ENCODE results near the gene SEMA6D.

DNA sequence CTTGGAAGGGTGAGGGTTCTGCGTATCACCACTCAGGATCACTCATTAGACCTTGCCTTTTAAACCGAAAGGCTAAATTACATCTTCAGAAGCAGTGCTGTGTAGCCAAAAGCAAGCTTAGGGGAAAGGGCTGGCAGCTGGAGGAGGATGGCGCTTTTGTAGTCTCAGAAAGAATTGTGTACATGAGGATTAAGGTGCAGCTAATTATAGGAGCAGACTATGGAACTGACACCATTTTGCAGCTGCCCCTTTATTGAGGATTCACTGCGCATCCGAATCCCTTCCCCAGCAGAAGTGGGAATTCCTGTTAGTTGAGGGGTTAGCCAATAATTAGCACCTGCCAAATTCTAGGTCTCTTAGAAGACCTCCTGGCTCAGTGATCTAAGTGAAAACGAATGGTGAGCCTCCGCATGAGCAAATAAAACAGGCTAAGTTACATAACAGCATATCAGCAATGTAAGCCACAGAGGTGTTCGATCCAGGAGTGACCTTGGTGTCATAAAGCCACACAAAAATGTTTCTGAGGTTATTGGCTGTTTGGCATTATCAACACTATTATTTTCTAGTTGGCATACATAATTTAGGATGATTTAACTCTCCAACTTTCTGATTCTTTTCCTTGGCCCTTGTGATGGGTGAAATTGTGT is 42.6 kb upstream of the SEMA6D start:
- TF ChIP-seq, protein P1, sequence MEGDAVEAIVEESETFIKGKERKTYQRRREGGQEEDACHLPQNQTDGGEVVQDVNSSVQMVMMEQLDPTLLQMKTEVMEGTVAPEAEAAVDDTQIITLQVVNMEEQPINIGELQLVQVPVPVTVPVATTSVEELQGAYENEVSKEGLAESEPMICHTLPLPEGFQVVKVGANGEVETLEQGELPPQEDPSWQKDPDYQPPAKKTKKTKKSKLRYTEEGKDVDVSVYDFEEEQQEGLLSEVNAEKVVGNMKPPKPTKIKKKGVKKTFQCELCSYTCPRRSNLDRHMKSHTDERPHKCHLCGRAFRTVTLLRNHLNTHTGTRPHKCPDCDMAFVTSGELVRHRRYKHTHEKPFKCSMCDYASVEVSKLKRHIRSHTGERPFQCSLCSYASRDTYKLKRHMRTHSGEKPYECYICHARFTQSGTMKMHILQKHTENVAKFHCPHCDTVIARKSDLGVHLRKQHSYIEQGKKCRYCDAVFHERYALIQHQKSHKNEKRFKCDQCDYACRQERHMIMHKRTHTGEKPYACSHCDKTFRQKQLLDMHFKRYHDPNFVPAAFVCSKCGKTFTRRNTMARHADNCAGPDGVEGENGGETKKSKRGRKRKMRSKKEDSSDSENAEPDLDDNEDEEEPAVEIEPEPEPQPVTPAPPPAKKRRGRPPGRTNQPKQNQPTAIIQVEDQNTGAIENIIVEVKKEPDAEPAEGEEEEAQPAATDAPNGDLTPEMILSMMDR (IDR thresholded peaks at IDR 0.05), result no peak
- no peak for TF ChIP-seq POLR2A (IDR thresholded peaks at IDR 0.05)

Measured in Peyer's patch (tissue), 4 donors.